ENCODE data around the gene LRP1B. TPM values are rescaled to one million over a fixed set of nuclear protein-coding genes. Genes with fewer than 3 reads are reported as not detected.

The LRP1B gene
- total RNA-seq, 3 donors from 2014 or later: 2.3 to 29.8 (median 21.8) TPM

DNA sequence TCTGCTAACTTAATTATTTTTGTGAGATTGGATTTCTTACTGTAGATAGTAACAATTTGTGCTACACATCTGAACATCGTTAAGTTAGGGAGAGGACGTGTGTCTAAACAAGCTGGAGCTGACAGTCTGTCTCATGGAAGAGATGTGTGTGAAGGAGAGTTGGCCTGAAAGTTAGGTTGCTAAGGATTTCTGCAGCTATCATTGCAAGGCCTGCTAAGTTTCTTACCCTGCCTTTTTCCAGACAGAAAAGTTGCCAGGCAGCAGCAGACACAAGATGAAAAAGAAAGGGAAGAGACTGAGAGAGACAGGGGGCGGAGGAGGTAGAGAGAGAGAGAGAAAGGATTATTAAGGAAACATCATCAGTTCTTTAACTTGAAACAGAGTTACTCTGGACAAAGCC, 4.1 kb upstream of the LRP1B start:
- Histone ChIP-seq H3K27me3 (peaks cover 0 to 6% of the 10 kb centered on the region in 2 donors), H3K27ac (no peak overlapping the region), H3K4me1 (no peaks in the 10 kb centered on the region), H3K9me3 (no peaks in the 10 kb centered on the region), H3K36me3 (no peaks in the 10 kb centered on the region), H3K4me3 (no peak overlapping the region)
- intact Hi-C loops (cut with DNase I; ENCODE audit: low total_unique reads): no loop called here
- DNase-seq (ENCODE audit: low spot score in 2 of 2): no peak
- no peak for TF ChIP-seq POLR2AphosphoS5 (IDR thresholded peaks at IDR 0.05)
- TF ChIP-seq, protein P1, sequence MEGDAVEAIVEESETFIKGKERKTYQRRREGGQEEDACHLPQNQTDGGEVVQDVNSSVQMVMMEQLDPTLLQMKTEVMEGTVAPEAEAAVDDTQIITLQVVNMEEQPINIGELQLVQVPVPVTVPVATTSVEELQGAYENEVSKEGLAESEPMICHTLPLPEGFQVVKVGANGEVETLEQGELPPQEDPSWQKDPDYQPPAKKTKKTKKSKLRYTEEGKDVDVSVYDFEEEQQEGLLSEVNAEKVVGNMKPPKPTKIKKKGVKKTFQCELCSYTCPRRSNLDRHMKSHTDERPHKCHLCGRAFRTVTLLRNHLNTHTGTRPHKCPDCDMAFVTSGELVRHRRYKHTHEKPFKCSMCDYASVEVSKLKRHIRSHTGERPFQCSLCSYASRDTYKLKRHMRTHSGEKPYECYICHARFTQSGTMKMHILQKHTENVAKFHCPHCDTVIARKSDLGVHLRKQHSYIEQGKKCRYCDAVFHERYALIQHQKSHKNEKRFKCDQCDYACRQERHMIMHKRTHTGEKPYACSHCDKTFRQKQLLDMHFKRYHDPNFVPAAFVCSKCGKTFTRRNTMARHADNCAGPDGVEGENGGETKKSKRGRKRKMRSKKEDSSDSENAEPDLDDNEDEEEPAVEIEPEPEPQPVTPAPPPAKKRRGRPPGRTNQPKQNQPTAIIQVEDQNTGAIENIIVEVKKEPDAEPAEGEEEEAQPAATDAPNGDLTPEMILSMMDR (IDR thresholded peaks at IDR 0.05): no peak
- no peak for TF ChIP-seq POLR2A (IDR thresholded peaks at IDR 0.05)

DNA sequence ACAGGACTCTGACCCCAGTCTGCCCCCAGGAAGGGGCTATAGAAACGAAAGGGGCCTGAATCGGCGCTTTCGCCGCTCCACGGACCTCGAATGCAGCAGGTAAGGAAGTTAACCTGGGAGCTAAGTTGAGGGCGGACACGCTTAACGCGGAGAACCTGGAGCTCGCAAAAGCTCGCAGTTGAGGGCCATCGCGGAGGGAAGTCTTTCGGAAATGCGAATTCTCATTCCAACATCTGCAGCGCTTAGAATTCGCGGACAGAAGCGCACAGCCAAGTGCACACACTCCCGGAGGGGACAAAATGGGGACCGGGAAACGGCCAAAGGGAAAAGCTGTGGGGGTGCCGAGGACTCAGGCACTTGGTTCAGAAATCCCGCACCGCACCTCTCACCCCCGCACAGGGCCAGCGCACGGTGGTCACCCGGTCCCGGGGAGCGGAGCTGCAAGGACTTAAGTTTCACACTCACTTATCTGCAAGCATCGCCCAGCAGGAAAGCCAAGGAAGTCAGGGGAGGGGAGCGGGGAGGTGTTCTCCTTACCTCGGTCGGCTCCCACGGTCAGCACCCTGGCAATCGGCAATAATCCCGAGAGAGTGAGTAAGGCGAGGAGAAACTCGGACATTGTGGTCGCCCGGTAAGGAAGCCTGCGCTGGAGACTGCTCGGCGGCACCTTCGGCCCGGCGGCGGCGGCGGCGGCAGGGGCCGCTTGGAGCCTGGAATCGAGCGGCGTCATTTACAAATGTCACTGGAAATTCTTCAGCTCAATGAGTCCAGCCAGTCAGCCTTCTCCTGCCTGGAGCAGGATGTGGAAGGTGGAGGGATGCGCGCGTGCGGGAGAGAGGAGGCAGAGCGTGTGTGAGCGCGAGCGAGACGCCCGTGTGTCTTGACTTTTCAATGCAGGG, 456 bp downstream of the LRP1B start:
- intact Hi-C loops (cut with DNase I; ENCODE audit: low total_unique reads): no loop called here
- H3K27ac ChIP-seq: peak overlapping the region; percentile 52 to 69
- H3K4me1 ChIP-seq: no peaks in the 10 kb centered on the region
- peak overlapping the region; percentile 43 to 74 (median 66) for H3K4me3 ChIP-seq
- no peaks in the 10 kb centered on the region for H3K9me3 ChIP-seq
- peaks cover 0 to 6% of the 10 kb centered on the region in 2 donors for H3K27me3 ChIP-seq
- no peak for TF ChIP-seq POLR2A (IDR thresholded peaks at IDR 0.05)
- TF ChIP-seq, protein P1 (IDR thresholded peaks at IDR 0.05): no peak
- TF ChIP-seq POLR2AphosphoS5 (IDR thresholded peaks at IDR 0.05): no peak
- H3K36me3 ChIP-seq: no peaks in the 10 kb centered on the region
- DNase-seq (ENCODE audit: low spot score in 2 of 2): peak; percentile 53 to 66

DNA sequence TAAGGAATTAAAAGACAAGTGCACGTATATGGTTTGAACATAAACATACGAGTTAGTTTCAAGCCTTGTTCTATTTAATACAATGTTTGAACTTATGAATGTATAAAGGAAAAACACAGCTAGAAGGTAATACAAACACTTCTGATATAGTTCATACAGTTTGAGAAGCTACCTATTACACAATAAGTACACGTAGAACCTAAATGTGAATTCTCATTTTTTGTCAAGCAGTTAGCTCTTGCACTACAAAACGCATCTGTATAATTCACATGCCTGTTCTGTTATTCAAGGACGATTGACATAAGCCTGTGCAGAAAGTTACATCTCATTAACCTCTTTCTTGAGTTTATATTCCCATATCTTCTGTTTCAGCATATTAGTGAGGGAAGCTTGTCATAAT, 2.7 kb downstream of the LRP1B start:
- H3K36me3 ChIP-seq: no peaks in the 10 kb centered on the region
- peaks cover 0 to 4% of the 10 kb centered on the region in 2 donors for H3K27me3 ChIP-seq
- DNase-seq (ENCODE audit: low spot score in 2 of 2): no peak
- intact Hi-C loops (cut with DNase I; ENCODE audit: low total_unique reads): no loop called here
- H3K4me3 ChIP-seq: no peak overlapping the region
- H3K4me1 ChIP-seq: no peaks in the 10 kb centered on the region
- no peaks in the 10 kb centered on the region for H3K9me3 ChIP-seq
- H3K27ac ChIP-seq: no peak overlapping the region
- no peak for TF ChIP-seq POLR2A (IDR thresholded peaks at IDR 0.05)
- TF ChIP-seq, protein P1 (IDR thresholded peaks at IDR 0.05): no peak
- no peak for TF ChIP-seq POLR2AphosphoS5 (IDR thresholded peaks at IDR 0.05)

DNA sequence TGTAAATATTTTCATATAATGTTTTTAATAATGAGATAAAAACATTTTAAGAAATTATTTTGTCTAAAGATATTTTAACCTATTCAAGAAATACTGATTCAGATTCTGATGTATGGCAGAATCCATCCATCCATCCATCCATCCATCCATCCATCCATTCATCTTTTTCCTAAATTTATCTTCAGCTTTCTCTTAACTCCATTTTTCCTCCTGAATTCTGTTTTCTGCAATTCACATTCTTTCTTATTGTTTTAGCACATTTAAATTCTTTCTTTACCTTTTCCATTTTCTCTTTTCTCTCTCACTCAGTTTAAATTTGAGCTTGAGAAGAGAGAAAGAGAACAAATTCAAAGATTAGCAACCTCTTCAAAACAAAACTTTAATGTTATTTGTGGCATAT, 3.6 kb downstream of the LRP1B start:
- H3K27me3 ChIP-seq: no peaks in the 10 kb centered on the region
- no peaks in the 10 kb centered on the region for H3K9me3 ChIP-seq
- H3K4me3 ChIP-seq: no peak overlapping the region
- no peak for DNase-seq (ENCODE audit: low spot score in 2 of 2)
- intact Hi-C loops (cut with DNase I; ENCODE audit: low total_unique reads): no loop called here
- no peak overlapping the region for H3K27ac ChIP-seq
- no peaks in the 10 kb centered on the region for H3K4me1 ChIP-seq
- TF ChIP-seq POLR2A (IDR thresholded peaks at IDR 0.05) (no peak), POLR2AphosphoS5 (IDR thresholded peaks at IDR 0.05) (no peak)
- no peaks in the 10 kb centered on the region for H3K36me3 ChIP-seq

DNA sequence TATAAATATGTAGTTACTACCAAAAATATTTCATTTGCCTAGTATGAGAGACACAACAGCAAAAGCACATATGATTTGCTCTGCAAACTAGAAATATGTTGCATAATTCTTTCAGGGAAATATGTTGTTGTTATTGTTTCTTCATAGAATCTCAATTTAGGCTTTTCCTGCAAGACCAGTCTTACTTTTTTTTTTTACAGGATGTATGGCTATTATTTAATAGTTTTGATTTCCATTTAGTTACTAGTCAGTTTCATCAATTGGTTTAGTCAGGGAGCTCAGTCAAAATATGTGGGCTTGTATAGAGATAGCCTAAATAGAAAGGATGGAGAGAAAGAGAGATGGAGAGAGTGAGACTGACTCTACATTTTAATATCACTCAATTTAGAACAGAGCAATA, 6.1 kb downstream of the LRP1B start:
- no peak overlapping the region for H3K4me3 ChIP-seq
- H3K9me3 ChIP-seq: no peaks in the 10 kb centered on the region
- no peaks in the 10 kb centered on the region for H3K27me3 ChIP-seq
- H3K36me3 ChIP-seq: no peaks in the 10 kb centered on the region
- H3K4me1 ChIP-seq: no peaks in the 10 kb centered on the region
- no peak for DNase-seq (ENCODE audit: low spot score in 2 of 2)
- no peak overlapping the region for H3K27ac ChIP-seq
- TF ChIP-seq, protein P1 (IDR thresholded peaks at IDR 0.05): no peak
- TF ChIP-seq POLR2A (IDR thresholded peaks at IDR 0.05) (no peak), POLR2AphosphoS5 (IDR thresholded peaks at IDR 0.05) (no peak)
- intact Hi-C loops (cut with DNase I; ENCODE audit: low total_unique reads): no loop called here

Data from breast epithelium (tissue), 4 donors.